ENCODE results near the gene CD9.
A peak's percentile ranks its signal among the peaks of the same experiment; 100 is the strongest.

Gene CD9

DNA sequence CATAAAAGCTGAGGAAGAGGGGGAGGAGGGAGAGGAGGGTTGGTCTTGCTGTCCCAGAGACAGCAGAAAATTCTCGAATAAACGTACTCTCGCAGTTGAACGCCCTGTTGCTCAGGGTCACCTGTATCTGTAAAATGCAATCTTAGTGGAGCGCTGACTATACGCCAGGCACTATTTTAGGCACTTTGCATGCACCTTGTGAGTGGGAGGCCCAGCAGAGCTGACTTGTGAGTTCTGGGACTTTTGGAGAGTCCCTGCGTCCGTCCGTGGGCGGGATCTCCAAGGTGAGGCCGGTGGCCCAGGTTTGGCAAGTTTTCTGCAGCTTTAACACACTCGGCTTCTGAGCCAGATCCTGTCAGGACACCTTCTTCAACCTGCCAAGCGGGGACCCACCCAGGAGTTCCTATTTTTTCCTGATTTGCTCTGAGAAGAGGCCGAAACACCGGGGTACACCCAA is 77.8 kb downstream of the CD9 start:
- peak; percentile 25 for DNase-seq

DNA sequence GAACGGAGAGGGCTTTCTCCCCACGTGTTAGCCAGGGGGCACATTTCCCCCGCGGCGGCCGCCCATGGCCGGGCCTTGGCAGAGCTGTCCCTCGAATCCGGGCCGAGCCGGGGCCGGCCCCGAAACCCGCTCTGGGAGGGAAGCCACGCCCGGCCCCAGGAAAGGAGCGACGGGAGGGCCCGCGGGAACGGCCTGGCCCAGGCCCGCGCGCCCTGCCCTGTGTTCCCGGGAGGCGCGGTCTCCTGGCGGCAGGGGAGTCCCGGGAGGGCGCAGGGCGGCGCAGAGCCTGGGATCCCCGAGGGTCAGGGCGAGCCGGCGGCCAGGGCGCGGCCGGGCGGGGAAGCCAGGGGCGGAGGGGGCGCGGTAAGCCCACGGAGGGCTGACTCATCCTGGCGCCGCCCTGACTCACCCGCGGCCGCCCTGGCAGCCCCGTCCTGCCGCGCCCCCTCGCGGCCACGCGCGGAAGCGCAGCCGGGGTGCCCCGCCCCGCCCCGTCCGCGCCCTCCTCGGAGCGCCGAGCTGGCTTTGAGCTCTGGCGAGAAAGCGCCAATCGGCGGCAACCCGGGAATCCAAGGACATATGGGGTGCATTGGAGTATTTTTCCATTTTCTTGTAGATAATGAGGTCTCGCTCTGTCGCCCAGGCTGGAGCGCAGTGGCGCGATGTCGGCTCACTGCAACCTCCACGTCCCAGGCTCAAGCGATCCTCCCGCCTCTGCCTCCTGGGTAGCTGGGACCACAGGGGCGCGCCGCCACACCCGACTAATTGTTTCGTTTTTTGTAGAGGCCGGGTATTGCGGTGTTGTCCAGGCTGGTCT is 78.4 kb downstream of the CD9 start:
- peak; percentile 87 for DNase-seq

DNA sequence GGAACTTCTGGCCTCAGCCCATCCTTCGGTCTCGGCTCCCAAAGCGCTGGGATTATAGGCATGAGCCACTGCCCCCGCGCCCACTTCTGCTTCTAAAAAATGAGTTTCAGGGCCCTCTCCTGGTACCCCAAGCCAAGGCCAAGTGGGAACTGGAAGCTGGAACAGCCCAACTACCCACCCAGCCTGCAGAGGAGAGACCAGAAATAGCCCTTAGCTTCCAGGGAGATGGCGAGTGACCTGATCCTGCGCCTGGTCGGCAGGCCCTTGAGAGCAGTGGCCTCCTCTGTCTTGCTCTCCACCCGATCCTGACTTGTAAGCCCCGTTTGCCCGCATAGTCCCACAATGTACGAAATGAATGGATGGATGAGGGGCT is 79.0 kb downstream of the CD9 start:
- DNase-seq, result no peak

DNA sequence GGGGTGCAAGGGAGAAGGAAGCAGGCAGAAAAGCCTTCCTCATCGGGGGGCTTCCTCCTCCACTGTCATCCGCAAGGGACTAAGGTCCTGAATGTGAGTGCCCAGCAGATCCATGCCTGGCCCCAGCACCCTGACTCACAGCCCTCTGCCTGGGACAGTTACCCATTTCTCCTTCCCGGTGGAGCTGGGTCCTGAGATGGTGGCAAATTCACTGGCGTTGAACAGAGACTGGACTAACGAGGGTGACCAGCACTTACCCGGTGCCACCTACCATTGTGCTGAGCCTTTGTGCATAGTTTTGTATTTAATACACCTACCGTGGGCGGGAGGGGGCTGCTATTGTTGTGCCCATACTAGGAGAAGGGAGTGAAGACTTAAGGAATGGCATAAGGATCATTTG is 79.4 kb downstream of the CD9 start:
- DNase-seq, result no peak

DNA sequence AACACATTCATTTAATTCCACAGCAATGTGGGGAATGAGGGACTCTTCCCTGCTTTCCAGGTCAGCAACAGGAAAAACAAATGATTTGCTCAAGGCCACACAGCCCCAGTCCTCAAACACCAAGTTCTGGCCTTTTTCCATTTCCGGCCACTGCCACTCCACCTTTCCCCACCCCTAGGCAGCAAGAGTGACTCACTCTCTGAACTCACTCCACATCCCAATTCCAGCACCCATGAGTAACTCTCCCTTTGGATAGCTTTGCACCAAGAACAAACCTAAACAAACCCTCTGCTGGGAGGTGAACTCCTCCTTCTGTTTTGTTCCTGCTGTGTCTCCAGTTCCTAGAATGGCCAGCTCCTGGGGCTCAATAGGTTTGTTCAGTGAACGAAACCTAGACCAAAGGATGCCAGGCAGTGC is 79.9 kb downstream of the CD9 start:
- no peak for DNase-seq

- DNase-seq, result no peak
Observed at GRCh38 chr12:6280672-6281071, 80.5 kb downstream of the CD9 start.

DNA sequence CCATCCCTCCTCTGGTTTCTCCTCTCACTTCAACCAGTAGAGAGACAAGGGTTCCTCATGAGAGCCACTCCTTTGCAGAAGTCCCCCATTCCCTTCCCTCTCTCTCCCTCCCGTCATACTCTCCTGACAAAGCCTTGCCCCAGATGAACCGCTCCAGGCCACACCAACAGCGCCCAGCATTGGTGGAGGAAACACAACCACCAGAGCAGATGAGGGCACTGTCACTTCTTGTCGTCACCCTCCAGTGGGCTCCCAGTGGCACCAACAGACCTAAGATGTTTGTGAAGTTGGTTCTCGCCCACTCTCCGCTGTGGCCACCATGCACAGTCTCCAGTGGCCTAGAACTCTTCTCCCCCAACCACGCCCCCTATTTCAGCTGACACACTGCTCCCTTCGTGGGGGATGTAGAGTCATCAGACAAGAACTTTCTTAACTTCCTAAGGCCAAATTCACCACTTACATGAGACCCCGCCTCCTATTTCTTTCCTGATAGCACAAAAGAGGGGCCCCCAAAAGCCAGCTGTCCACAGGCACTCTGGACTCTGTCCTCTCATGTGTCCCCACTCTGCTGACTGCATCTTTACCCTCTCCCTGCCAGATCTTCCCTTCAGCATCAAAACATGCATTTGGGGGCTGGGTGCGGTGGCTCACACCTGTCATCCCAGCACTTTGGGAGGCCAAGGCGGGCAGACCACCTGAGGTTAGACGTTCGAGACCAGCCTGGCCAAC is 81.0 kb downstream of the CD9 start:
- DNase-seq, result no peak

DNA sequence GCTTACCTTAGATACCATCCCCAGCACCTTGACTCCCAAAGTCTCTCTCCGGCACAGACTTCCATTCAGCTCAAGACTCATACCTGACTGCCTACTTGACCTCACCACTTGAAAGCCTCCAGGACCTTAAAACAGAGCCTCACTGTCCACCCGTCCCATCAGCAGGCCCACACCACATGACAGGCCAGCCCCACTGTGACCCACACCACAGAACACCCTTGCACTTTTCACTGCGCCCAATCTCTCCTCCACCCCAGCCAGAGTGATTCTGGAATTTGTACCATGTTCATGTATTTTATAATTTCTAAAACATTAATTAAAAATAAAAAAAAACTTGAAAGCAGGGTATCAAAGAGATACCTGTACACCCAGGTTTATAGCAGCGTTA is 82.2 kb downstream of the CD9 start:
- DNase-seq, result no peak

DNA sequence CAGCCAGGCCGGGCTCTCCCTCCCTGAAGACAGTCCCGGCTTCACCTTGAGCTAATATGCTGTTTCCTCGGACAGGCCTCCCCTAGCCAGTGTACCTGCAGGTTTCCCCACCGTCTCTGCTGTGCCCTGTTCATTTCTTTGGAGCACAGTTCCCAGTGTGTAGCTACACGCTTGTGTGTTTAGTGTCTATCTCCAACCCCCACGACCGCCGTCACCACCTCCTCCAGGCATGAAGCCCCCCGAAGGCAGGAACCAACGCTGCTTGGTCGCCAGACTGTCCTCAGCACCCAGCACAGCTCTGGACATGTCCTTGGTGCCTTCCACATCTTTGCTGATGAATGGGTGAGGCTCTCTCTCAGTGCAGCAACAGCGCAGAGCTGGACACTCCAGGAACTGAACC is 84.1 kb downstream of the CD9 start:
- no peak for DNase-seq

- DNase-seq, result peak; percentile 75
Observed at GRCh38 chr12:6285063-6285477, 84.9 kb downstream of the CD9 start.

DNA sequence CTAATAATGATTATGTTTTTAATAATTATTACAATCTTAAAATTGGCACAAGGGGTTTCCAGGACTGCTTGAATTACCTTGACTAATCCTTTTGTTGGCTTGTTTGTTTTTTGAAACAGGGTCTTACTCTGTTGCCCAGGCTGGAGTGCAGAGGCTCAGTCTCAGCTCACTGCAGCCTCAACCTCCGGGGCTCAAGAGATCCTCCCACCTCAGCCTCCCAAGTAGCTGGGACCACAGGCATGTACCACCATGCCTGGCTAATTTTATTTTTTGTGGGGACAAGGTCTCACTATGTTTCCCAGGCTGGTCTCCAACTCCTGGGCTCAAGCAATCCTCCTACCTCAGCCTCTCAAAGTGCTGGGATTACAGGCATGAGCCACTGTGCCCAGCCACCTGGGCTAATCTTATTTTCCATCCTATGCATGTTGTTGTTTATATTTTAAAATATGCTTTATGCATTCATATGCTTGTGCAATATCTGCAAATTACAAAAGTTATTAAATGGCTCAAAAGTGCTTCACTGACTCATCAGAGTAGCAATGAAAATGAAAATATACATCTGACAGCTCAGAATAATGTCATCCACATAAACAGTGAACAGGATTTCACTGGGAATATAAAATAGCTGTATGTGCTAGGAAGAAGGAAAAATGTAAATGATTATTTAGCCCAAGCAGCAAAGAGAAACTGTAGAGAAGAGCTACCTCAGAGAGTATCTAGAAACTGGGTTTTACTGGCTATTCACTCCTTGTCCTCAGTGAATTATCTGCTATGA is 85.5 kb downstream of the CD9 start:
- no peak for DNase-seq

Data from CD4-positive, alpha-beta T cell treated with Interleukin-17A for 4 hours (primary cell).